GM19438 (cell line): Measurements from ENCODE around the gene ARSA.
"Not testable (repeated sequence)": the region's sequence is repeated elsewhere in the genome, so short reads cannot be mapped to it uniquely, and the experiment has no call there.

Experiments used
- ATAC-seq: cut with Tn5 transposase; IDR thresholded peaks from one replicate; pipeline ENCODE4 v1.9.1; 2021; ENCODE audit warnings: low read depth; ENCODE audit not compliant: unreplicated experiment

ARSA gene

GRCh38 chr22:50627642-50628542 lies at the start of gene ARSA:
Gene ARSA (minus strand): TSS chr22:50628152. CDS start chr22:50627779, 373 bp downstream.
- peak; percentile 84 for ATAC-seq

- ATAC-seq, result no peak
Measured at GRCh38 chr22:50676661-50677492, 48.9 kb upstream of the ARSA start.

GRCh38 chr22:50676180-50676636 lies 48.3 kb upstream of the ARSA start:
- no peak for ATAC-seq

- ATAC-seq, result no peak
Measured at GRCh38 chr22:50675553-50676179, 47.7 kb upstream of the ARSA start.

- no peak for ATAC-seq
Measured at GRCh38 chr22:50674606-50675552, 46.9 kb upstream of the ARSA start.

GRCh38 chr22:50674130-50674500 lies 46.2 kb upstream of the ARSA start:
- ATAC-seq, result no peak

GRCh38 chr22:50673231-50674129 lies 45.5 kb upstream of the ARSA start:
- ATAC-seq, result no peak

- ATAC-seq, result no peak
Measured at GRCh38 chr22:50672471-50673230, 44.7 kb upstream of the ARSA start, which contains the start of gene SHANK3. Gene SHANK3 (plus strand): TSS chr22:50672823.

- ATAC-seq, result no peak
Measured at GRCh38 chr22:50672041-50672440, 44.1 kb upstream of the ARSA start.

GRCh38 chr22:50671641-50672040 lies 43.7 kb upstream of the ARSA start:
- no peak for ATAC-seq

- ATAC-seq, result no peak
Measured at GRCh38 chr22:50670914-50671538, 43.1 kb upstream of the ARSA start.

GRCh38 chr22:50670513-50670912 lies 42.6 kb upstream of the ARSA start:
- no peak for ATAC-seq

- ATAC-seq, result no peak
Measured at GRCh38 chr22:50665738-50666137, 37.8 kb upstream of the ARSA start.

- no peak for ATAC-seq
Measured at GRCh38 chr22:50665212-50665611, 37.3 kb upstream of the ARSA start.

GRCh38 chr22:50660306-50660705 lies 32.4 kb upstream of the ARSA start:
- no peak for ATAC-seq

GRCh38 chr22:50659711-50660110 lies 31.8 kb upstream of the ARSA start:
- not testable (repeated sequence) for ATAC-seq

- ATAC-seq, result no peak
Measured at GRCh38 chr22:50657925-50658324, 30.0 kb upstream of the ARSA start.
